ENCODE results near the gene KCNMA1. TPM values are rescaled to one million over a fixed set of nuclear protein-coding genes. Genes with fewer than 3 reads are reported as not detected.

KCNMA1 gene
- total and polyA plus RNA-seq, 2 donors from 2014 or later, result 4.2 to 8.9 TPM

- FAIRE-seq (no peak), DNase-seq (no peak)
- no peak overlapping the region for H3K9ac ChIP-seq (ENCODE audit: low read length in 3 of 3)
- H3K27me3 ChIP-seq (ENCODE audit: control insufficient read depth, insufficient read depth, low read length), result no peaks in the 10 kb centered on the region
- no peaks in the 10 kb centered on the region for H3K4me1 ChIP-seq (ENCODE audit: control insufficient read depth in 2 of 3, insufficient read depth in 2 of 3, low read depth in 1 of 3, low read length in 3 of 3)
- no peak overlapping the region for H3K27ac ChIP-seq (ENCODE audit: low read depth in 2 of 2, low read length in 2 of 2)
- no peaks in the 10 kb centered on the region for H3K36me3 ChIP-seq (ENCODE audit: control insufficient read depth in 2 of 3, insufficient read depth in 3 of 3, low read length in 3 of 3)
- no peak overlapping the region for H3K4me3 ChIP-seq (ENCODE audit: low read length in 3 of 3)
- TF ChIP-seq CTCF (IDR thresholded peaks at IDR 0.05; ENCODE audit: borderline replicate concordance, extremely low read depth, insufficient read depth), result no peak
- no peaks in the 10 kb centered on the region for H3K9me3 ChIP-seq (ENCODE audit: control insufficient read depth in 2 of 3, insufficient read depth in 1 of 3, low read length in 3 of 3)
- intact Hi-C loops (cut with DNase I), result no loop called here
These were observed 238.4 kb downstream of the KCNMA1 start for GRCh38 chr10:77398986-77399755.

- Histone ChIP-seq H3K9ac (ENCODE audit: low read length in 3 of 3) (no peak overlapping the region), H3K27ac (ENCODE audit: low read depth in 2 of 2, low read length in 2 of 2) (no peak overlapping the region), H3K9me3 (ENCODE audit: control insufficient read depth in 2 of 3, insufficient read depth in 1 of 3, low read length in 3 of 3) (no peaks in the 10 kb centered on the region), H3K4me3 (ENCODE audit: low read length in 3 of 3) (no peak overlapping the region), H3K36me3 (ENCODE audit: control insufficient read depth in 2 of 3, insufficient read depth in 3 of 3, low read length in 3 of 3) (no peaks in the 10 kb centered on the region), H3K27me3 (ENCODE audit: control insufficient read depth, insufficient read depth, low read length) (no peaks in the 10 kb centered on the region), H3K4me1 (ENCODE audit: control insufficient read depth in 2 of 3, insufficient read depth in 2 of 3, low read depth in 1 of 3, low read length in 3 of 3) (no peaks in the 10 kb centered on the region)
- FAIRE-seq (no peak), DNase-seq (no peak)
- TF ChIP-seq CTCF (IDR thresholded peaks at IDR 0.05; ENCODE audit: borderline replicate concordance, extremely low read depth, insufficient read depth), result no peak
- intact Hi-C loops (cut with DNase I), result no loop called here
These were observed 239.1 kb downstream of the KCNMA1 start for GRCh38 chr10:77398558-77398957.

GRCh38 chr10:77397103-77397502, 240.5 kb downstream of the KCNMA1 start:
- H3K9me3 ChIP-seq (ENCODE audit: control insufficient read depth in 2 of 3, insufficient read depth in 1 of 3, low read length in 3 of 3), result no peaks in the 10 kb centered on the region
- H3K27me3 ChIP-seq (ENCODE audit: control insufficient read depth, insufficient read depth, low read length), result no peaks in the 10 kb centered on the region
- no peak for TF ChIP-seq CTCF (IDR thresholded peaks at IDR 0.05; ENCODE audit: borderline replicate concordance, extremely low read depth, insufficient read depth)
- no peak for FAIRE-seq
- H3K9ac ChIP-seq (ENCODE audit: low read length in 3 of 3), result no peak overlapping the region
- H3K27ac ChIP-seq (ENCODE audit: low read depth in 2 of 2, low read length in 2 of 2), result no peak overlapping the region
- H3K36me3 ChIP-seq (ENCODE audit: control insufficient read depth in 2 of 3, insufficient read depth in 3 of 3, low read length in 3 of 3), result no peaks in the 10 kb centered on the region
- intact Hi-C loops (cut with DNase I), result no loop called here
- no peak overlapping the region for H3K4me3 ChIP-seq (ENCODE audit: low read length in 3 of 3)
- no peak for DNase-seq
- H3K4me1 ChIP-seq (ENCODE audit: control insufficient read depth in 2 of 3, insufficient read depth in 2 of 3, low read depth in 1 of 3, low read length in 3 of 3), result peaks cover 0 to 2% (median 0%) of the 10 kb centered on the region in 3 donors

All from kidney (tissue), 14 donors.